ENCODE data around the gene TMEM106B.
A peak's percentile ranks its signal among the peaks of the same experiment; 100 is the strongest.

The TMEM106B gene

GRCh38 chr7:12226756-12227155 is 15.7 kb downstream of the TMEM106B start:
- TF ChIP-seq POU2F2 (IDR thresholded peaks at IDR 0.05; ENCODE audit: low read depth, low read length) (no peak), PAX5 (IDR thresholded peaks at IDR 0.05; ENCODE audit: insufficient read depth, low read length, severe bottlenecking) (no peak), SPI1 (IDR thresholded peaks at IDR 0.05; ENCODE audit: low read depth, low read length) (no peak), POLR2A (IDR thresholded peaks at IDR 0.05; ENCODE audit: low read depth, low read length) (no peak), POLR2AphosphoS5 (IDR thresholded peaks at IDR 0.05; ENCODE audit: low read depth, low read length) (no peak), TAF1 (IDR thresholded peaks at IDR 0.05; ENCODE audit: low read depth, low read length) (no peak)
- DNase-seq (ENCODE audit: insufficient read length, low spot score) (no peak), FAIRE-seq (no peak)

GRCh38 chr7:12228024-12228423 is 16.9 kb downstream of the TMEM106B start:
- no peak for DNase-seq (ENCODE audit: insufficient read length, low spot score)

GRCh38 chr7:12229046-12229445 is 18.0 kb downstream of the TMEM106B start:
- TF ChIP-seq POU2F2 (IDR thresholded peaks at IDR 0.05; ENCODE audit: low read depth, low read length) (no peak), POLR2A (IDR thresholded peaks at IDR 0.05; ENCODE audit: low read depth, low read length) (no peak), SPI1 (IDR thresholded peaks at IDR 0.05; ENCODE audit: low read depth, low read length) (no peak), TAF1 (IDR thresholded peaks at IDR 0.05; ENCODE audit: low read depth, low read length) (no peak), PAX5 (IDR thresholded peaks at IDR 0.05; ENCODE audit: insufficient read depth, low read length, severe bottlenecking) (no peak), POLR2AphosphoS5 (IDR thresholded peaks at IDR 0.05; ENCODE audit: low read depth, low read length) (no peak)
- FAIRE-seq (no peak), DNase-seq (ENCODE audit: insufficient read length, low spot score) (no peak)

More at GRCh38 chr7:12228024-12228423, 16.9 kb downstream of the TMEM106B start:
- TF ChIP-seq PAX5 (IDR thresholded peaks at IDR 0.05; ENCODE audit: insufficient read depth, low read length, severe bottlenecking) = no peak
- TF ChIP-seq POLR2AphosphoS5 (IDR thresholded peaks at IDR 0.05; ENCODE audit: low read depth, low read length) = no peak
- no peak for TF ChIP-seq POLR2A (IDR thresholded peaks at IDR 0.05; ENCODE audit: low read depth, low read length)
- TF ChIP-seq TAF1 (IDR thresholded peaks at IDR 0.05; ENCODE audit: low read depth, low read length) = no peak
- FAIRE-seq = no peak

- no peak for FAIRE-seq
- TF ChIP-seq POU2F2 (IDR thresholded peaks at IDR 0.05; ENCODE audit: low read depth, low read length) = no peak
- no peak for DNase-seq (ENCODE audit: insufficient read length, low spot score)
Measured at GRCh38 chr7:12231097-12231496, 20.0 kb downstream of the TMEM106B start.

- FAIRE-seq (no peak), DNase-seq (ENCODE audit: insufficient read length, low spot score) (no peak)
- TF ChIP-seq POLR2A (IDR thresholded peaks at IDR 0.05; ENCODE audit: low read depth, low read length) (no peak), POLR2AphosphoS5 (IDR thresholded peaks at IDR 0.05; ENCODE audit: low read depth, low read length) (no peak), PAX5 (IDR thresholded peaks at IDR 0.05; ENCODE audit: insufficient read depth, low read length, severe bottlenecking) (no peak), SPI1 (IDR thresholded peaks at IDR 0.05; ENCODE audit: low read depth, low read length) (no peak), POU2F2 (IDR thresholded peaks at IDR 0.05; ENCODE audit: low read depth, low read length) (no peak), TAF1 (IDR thresholded peaks at IDR 0.05; ENCODE audit: low read depth, low read length) (no peak)
Measured at GRCh38 chr7:12233175-12233574, 22.1 kb downstream of the TMEM106B start.

GRCh38 chr7:12234334-12234865 is 23.3 kb downstream of the TMEM106B start:
- DNase-seq (ENCODE audit: insufficient read length, low spot score) (no peak), FAIRE-seq (no peak)
- TF ChIP-seq SPI1 (IDR thresholded peaks at IDR 0.05; ENCODE audit: low read depth, low read length) (no peak), POLR2AphosphoS5 (IDR thresholded peaks at IDR 0.05; ENCODE audit: low read depth, low read length) (no peak)

GRCh38 chr7:12235970-12236369 is 24.9 kb downstream of the TMEM106B start:
- no peak for DNase-seq (ENCODE audit: insufficient read length, low spot score)
- TF ChIP-seq POLR2A (IDR thresholded peaks at IDR 0.05; ENCODE audit: low read depth, low read length) (no peak), TAF1 (IDR thresholded peaks at IDR 0.05; ENCODE audit: low read depth, low read length) (no peak), POLR2AphosphoS5 (IDR thresholded peaks at IDR 0.05; ENCODE audit: low read depth, low read length) (no peak), SPI1 (IDR thresholded peaks at IDR 0.05; ENCODE audit: low read depth, low read length) (no peak), PAX5 (IDR thresholded peaks at IDR 0.05; ENCODE audit: insufficient read depth, low read length, severe bottlenecking) (no peak), POU2F2 (IDR thresholded peaks at IDR 0.05; ENCODE audit: low read depth, low read length) (no peak)
- FAIRE-seq = no peak

- FAIRE-seq (no peak), DNase-seq (ENCODE audit: insufficient read length, low spot score) (no peak)
- TF ChIP-seq PAX5 (IDR thresholded peaks at IDR 0.05; ENCODE audit: insufficient read depth, low read length, severe bottlenecking) (no peak), TAF1 (IDR thresholded peaks at IDR 0.05; ENCODE audit: low read depth, low read length) (no peak), POLR2A (IDR thresholded peaks at IDR 0.05; ENCODE audit: low read depth, low read length) (no peak), POU2F2 (IDR thresholded peaks at IDR 0.05; ENCODE audit: low read depth, low read length) (no peak), SPI1 (IDR thresholded peaks at IDR 0.05; ENCODE audit: low read depth, low read length) (no peak), POLR2AphosphoS5 (IDR thresholded peaks at IDR 0.05; ENCODE audit: low read depth, low read length) (no peak)
Measured at GRCh38 chr7:12237007-12237406, 25.9 kb downstream of the TMEM106B start.

- TF ChIP-seq SPI1 (IDR thresholded peaks at IDR 0.05; ENCODE audit: low read depth, low read length) (peak; percentile 43; the same call in 1 of the 2 replicates), PAX5 (IDR thresholded peaks at IDR 0.05; ENCODE audit: insufficient read depth, low read length, severe bottlenecking) (no peak), POLR2A (IDR thresholded peaks at IDR 0.05; ENCODE audit: low read depth, low read length) (no peak), POU2F2 (IDR thresholded peaks at IDR 0.05; ENCODE audit: low read depth, low read length) (no peak)
- no peak for FAIRE-seq
- no peak for DNase-seq (ENCODE audit: insufficient read length, low spot score)
Measured at GRCh38 chr7:12239806-12240205, 28.7 kb downstream of the TMEM106B start.

GRCh38 chr7:12244129-12244528 is 33.0 kb downstream of the TMEM106B start:
- TF ChIP-seq POU2F2 (IDR thresholded peaks at IDR 0.05; ENCODE audit: low read depth, low read length) (no peak), POLR2AphosphoS5 (IDR thresholded peaks at IDR 0.05; ENCODE audit: low read depth, low read length) (no peak), SPI1 (IDR thresholded peaks at IDR 0.05; ENCODE audit: low read depth, low read length) (no peak)
- FAIRE-seq (no peak), DNase-seq (ENCODE audit: insufficient read length, low spot score) (no peak)

- no peak for TF ChIP-seq POLR2AphosphoS5 (IDR thresholded peaks at IDR 0.05; ENCODE audit: low read depth, low read length)
- TF ChIP-seq SPI1 (IDR thresholded peaks at IDR 0.05; ENCODE audit: low read depth, low read length) = no peak
- TF ChIP-seq POLR2A (IDR thresholded peaks at IDR 0.05; ENCODE audit: low read depth, low read length) = no peak
- TF ChIP-seq TAF1 (IDR thresholded peaks at IDR 0.05; ENCODE audit: low read depth, low read length) = no peak
- TF ChIP-seq POU2F2 (IDR thresholded peaks at IDR 0.05; ENCODE audit: low read depth, low read length) = no peak
- TF ChIP-seq PAX5 (IDR thresholded peaks at IDR 0.05; ENCODE audit: insufficient read depth, low read length, severe bottlenecking) = no peak
- FAIRE-seq = no peak
- DNase-seq (ENCODE audit: insufficient read length, low spot score) = no peak
Measured at GRCh38 chr7:12244694-12245093, 33.6 kb downstream of the TMEM106B start.
